DOHH2 (cell line): ENCODE data around the gene LILRB4.
"Not testable (repeated sequence)": the region's sequence is repeated elsewhere in the genome, so short reads cannot be mapped to it uniquely, and the experiment has no call there.

Source experiments
- H3F3A ChIP-seq: fragments of 200-600 bp; sonication (generic), shearing (Covaris generic); 2 replicates; pipeline ENCODE4 v1.6.0; 2016; ENCODE audit warnings: antibody characterized with exemption, mild to moderate bottlenecking; ENCODE audit not compliant: control insufficient read depth, insufficient read depth
- H3K27ac ChIP-seq: fragments of 200-600 bp; sonication (generic); 2 replicates; pipeline ENCODE4 v1.5.1; 2014; ENCODE audit warnings: low read depth, mild to moderate bottlenecking, low read length, moderate library complexity
- H3K27me3 ChIP-seq: fragments of 200-600 bp; sonication (generic); 2 replicates; pipeline ENCODE4 v1.6.1; 2014; ENCODE audit warnings: mild to moderate bottlenecking, low read length, mixed read lengths; ENCODE audit not compliant: control insufficient read depth
- H3K36me3 ChIP-seq: fragments of 200-600 bp; sonication (generic); 2 replicates; pipeline ENCODE4 v1.6.1; 2014; ENCODE audit warnings: mild to moderate bottlenecking, low read length, moderate library complexity, mixed read lengths; ENCODE audit not compliant: control insufficient read depth
- H3K4me1 ChIP-seq: fragments of 200-600 bp; sonication (generic); 2 replicates; pipeline ENCODE4 v1.6.1; 2014; ENCODE audit warnings: mild to moderate bottlenecking, low read length, mixed read lengths; ENCODE audit not compliant: control insufficient read depth
- H3K4me2 ChIP-seq: fragments of 200-600 bp; sonication (generic); 2 replicates; pipeline ENCODE4 v1.6.0; 2014; ENCODE audit warnings: mild to moderate bottlenecking, low read length, moderate library complexity
- H3K4me3 ChIP-seq: fragments of 200-600 bp; sonication (generic); 2 replicates; pipeline ENCODE4 v1.5.1; 2014; ENCODE audit warnings: mild to moderate bottlenecking, low read length, mixed read lengths
- H3K79me2 ChIP-seq: fragments of 200-600 bp; sonication (generic); 2 replicates; pipeline ENCODE4 v1.6.1; 2014; ENCODE audit warnings: mild to moderate bottlenecking, low read length, mixed read lengths; ENCODE audit not compliant: control insufficient read depth
- H3K9me2 ChIP-seq: fragments of 200-600 bp; sonication (generic); replicated peaks from 2 replicates; pipeline ENCODE4 v1.6.1; 2014; ENCODE audit warnings: mild to moderate bottlenecking, low read length, mixed read lengths; ENCODE audit not compliant: control insufficient read depth
- H3K9me3 ChIP-seq: fragments of 200-600 bp; sonication (generic); 2 replicates; pipeline ENCODE4 v1.6.1; 2014; ENCODE audit warnings: antibody characterized with exemption, low read length, mixed read lengths; ENCODE audit not compliant: control insufficient read depth, insufficient read depth
- H4K20me1 ChIP-seq: fragments of 200-600 bp; sonication (generic); 2 replicates; pipeline ENCODE4 v1.6.0; 2014; ENCODE audit warnings: low read depth, mild to moderate bottlenecking, antibody characterized with exemption, low read length, moderate library complexity; ENCODE audit not compliant: control insufficient read depth, insufficient read depth
- CTCF ChIP-seq: fragments of 200-600 bp; sonication (generic); IDR thresholded peaks from one replicate; pipeline ENCODE4 v1.5.1; 2014; ENCODE audit warnings: antibody characterized with exemption, mild to moderate bottlenecking, low read depth, low read length; ENCODE audit not compliant: poor library complexity, severe bottlenecking
- EZH2phosphoT487 ChIP-seq: fragments of 200-600 bp; sonication (generic); IDR thresholded peaks from 2 replicates; pipeline ENCODE4 v1.6.1; 2017; ENCODE audit warnings: borderline replicate concordance, mild to moderate bottlenecking, antibody characterized with exemption, low read length, moderate library complexity, mixed read lengths

Gene LILRB4

DNA sequence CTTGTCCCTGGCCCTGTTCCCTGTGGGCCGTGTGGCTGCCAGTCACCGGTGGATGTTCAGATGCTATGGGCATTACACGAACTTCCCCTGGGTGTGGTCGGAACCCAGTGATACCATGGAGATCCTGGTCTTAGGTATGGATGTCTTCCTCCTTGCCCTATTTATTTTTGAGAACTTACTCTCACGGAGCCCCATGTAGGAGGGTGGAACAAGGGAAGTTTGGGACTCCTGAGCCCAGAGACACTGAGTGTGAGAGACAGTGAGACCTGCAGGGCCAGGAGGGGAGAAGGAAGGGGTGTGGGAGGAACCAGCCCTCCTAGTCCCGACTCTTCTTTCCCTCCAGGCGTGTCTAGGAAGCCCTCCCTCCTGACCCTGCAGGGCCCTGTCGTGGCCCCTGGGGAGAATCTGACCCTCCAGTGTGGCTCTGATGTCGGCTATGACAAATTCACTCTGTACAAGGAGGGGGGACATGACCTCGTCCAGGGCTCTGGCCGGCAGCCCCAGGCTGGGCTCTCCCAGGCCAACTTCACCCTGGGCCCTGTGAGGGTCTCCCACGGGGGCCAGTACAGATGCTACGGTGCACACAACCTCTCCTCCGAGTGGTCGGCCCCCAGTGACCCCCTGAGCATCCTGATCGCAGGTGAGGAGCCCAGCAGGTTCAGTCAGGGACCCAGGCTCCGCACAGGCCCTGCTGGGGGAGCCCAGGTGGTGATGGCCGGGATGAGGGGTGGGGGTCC lies 46.6 kb downstream of the LILRB4 start:
- Histone ChIP-seq H3K9me3 (no peaks in the 10 kb centered on the region), H3K79me2 (no peaks in the 10 kb centered on the region)

GRCh38 chr19:54709956-54710355 lies 47.2 kb downstream of the LILRB4 start:
- H3K36me3 ChIP-seq, H3K9me3 ChIP-seq, H3K4me2 ChIP-seq, H3K27me3 ChIP-seq, H3F3A ChIP-seq, H4K20me1 ChIP-seq, H3K4me3 ChIP-seq, H3K79me2 ChIP-seq, H3K27ac ChIP-seq, H3K9me2 ChIP-seq: not testable (repeated sequence)
- H3K4me1 ChIP-seq = peaks cover 13% of the 10 kb centered on the region

More for the DNA sequence above, 46.6 kb downstream of the LILRB4 start:
- H3K4me1 ChIP-seq = peaks cover 13% of the 10 kb centered on the region
- no peak overlapping the region for H3K27ac ChIP-seq
- no peaks in the 10 kb centered on the region for H3K36me3 ChIP-seq
- H4K20me1 ChIP-seq = no peaks in the 10 kb centered on the region
- no peaks in the 10 kb centered on the region for H3K9me2 ChIP-seq
- no peak overlapping the region for H3K4me3 ChIP-seq
- peaks cover 4% of the 10 kb centered on the region; the same call in 1 of the 2 replicates for H3F3A ChIP-seq
- H3K4me2 ChIP-seq = no peak overlapping the region
- TF ChIP-seq EZH2phosphoT487 (no peak), CTCF (no peak)
- H3K27me3 ChIP-seq = peaks cover 1% of the 10 kb centered on the region; the same call in 1 of the 2 replicates
